ENCODE data around the gene ACSF3.

ACSF3 gene

DNA sequence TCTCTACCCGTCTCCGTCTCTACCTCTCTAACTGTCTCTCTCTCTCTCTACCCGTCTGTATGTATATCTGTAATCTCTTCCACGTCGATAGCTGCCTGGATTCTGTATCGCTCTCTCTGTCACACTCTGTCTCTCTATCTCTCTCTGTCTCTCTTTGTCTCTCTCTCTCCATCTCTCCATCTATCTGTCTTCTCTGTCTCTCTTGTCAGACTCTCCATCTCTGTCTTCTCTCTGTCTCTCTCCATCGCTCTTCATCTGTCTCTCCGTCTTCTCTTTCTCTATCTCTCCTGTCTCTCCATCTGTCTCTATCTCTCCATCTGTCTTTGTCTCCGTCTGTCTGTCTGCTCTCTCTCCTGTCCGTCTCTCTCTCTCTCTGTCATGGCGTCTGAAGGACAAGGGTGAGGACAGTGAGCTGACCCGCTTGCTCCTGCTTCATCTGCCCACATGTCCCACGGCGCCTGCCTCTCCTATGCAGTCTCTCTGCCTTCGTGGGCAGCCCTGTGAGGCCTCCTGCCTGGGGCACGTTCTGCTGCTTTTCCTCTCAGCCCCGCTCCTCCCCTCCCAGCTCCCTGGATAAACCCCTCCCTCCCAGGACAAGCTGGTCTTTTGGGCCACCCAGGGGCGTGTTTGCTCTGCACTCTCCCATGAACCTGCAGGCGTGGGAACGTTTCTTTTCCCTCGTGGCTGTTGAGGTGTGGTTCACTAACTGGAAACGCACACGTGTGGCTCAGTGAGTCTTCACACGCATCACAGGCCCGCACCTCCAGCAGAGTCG, 18.9 kb downstream of the ACSF3 start:
- no peak overlapping the region for H3K4me3 ChIP-seq (ENCODE audit: low read depth, low read length)
- no peak overlapping the region for H3K14ac ChIP-seq (ENCODE audit: low read length)
- no CpG with 5 or more reads among the region's 26 CpGs for WGBS (ENCODE audit: extremely low coverage, insufficient coverage, insufficient read length)
- peaks cover 28 to 51% of the 10 kb centered on the region in 2 experiments for H3K36me3 ChIP-seq (ENCODE audit: control insufficient read depth in 1 of 2, insufficient read depth in 2 of 2, low read length in 2 of 2)
- no peak overlapping the region for H3K9ac ChIP-seq (ENCODE audit: low read length)
- H3K27me3 ChIP-seq (ENCODE audit: insufficient read depth, low read length): no peaks in the 10 kb centered on the region
- H2BK120ac ChIP-seq (ENCODE audit: insufficient read depth, low read length, poor library complexity): no peak overlapping the region
- no peaks in the 10 kb centered on the region for H3K79me2 ChIP-seq (ENCODE audit: control insufficient read depth, insufficient read depth, low read length, poor library complexity)
- H3K27ac ChIP-seq (ENCODE audit: low read depth, low read length): no peak overlapping the region
- H3K4me2 ChIP-seq (ENCODE audit: low read length): no peak overlapping the region
- peak overlapping the region; percentile 9 for H4K91ac ChIP-seq (ENCODE audit: low read depth, low read length)
- no peak overlapping the region for H2AK5ac ChIP-seq (ENCODE audit: low read length)
- H2AFZ ChIP-seq (ENCODE audit: insufficient read depth, low read length, poor library complexity): no peak overlapping the region
- no peak overlapping the region for H2BK5ac ChIP-seq (ENCODE audit: low read depth, low read length, poor library complexity)
- H2BK12ac ChIP-seq (ENCODE audit: low read length): peak overlapping the region; percentile 23
- H3K79me1 ChIP-seq (ENCODE audit: low read length): peaks cover 9% of the 10 kb centered on the region
- H3K23ac ChIP-seq (ENCODE audit: low read length): no peak overlapping the region
- H4K12ac ChIP-seq (ENCODE audit: low read depth, low read length): no peak overlapping the region
- DNase-seq: no peak
- H3K18ac ChIP-seq (ENCODE audit: low read length): no peak overlapping the region
- peaks cover 2% of the 10 kb centered on the region for H3K9me3 ChIP-seq (ENCODE audit: insufficient read depth, low read depth, low read length)
- H4K8ac ChIP-seq (ENCODE audit: low read depth, low read length): no peak overlapping the region
- peaks cover 14 to 17% of the 10 kb centered on the region in 2 experiments for H3K4me1 ChIP-seq (ENCODE audit: control insufficient read depth in 1 of 2, insufficient read depth in 2 of 2, low read length in 2 of 2)
- H3K4ac ChIP-seq (ENCODE audit: low read depth, low read length): no peak overlapping the region

- no peak overlapping the region for H4K91ac ChIP-seq (ENCODE audit: low read depth, low read length)
- no peak overlapping the region for H3K27ac ChIP-seq (ENCODE audit: low read depth, low read length)
- H4K12ac ChIP-seq (ENCODE audit: low read depth, low read length): no peak overlapping the region
- no peak overlapping the region for H2AFZ ChIP-seq (ENCODE audit: insufficient read depth, low read length, poor library complexity)
- DNase-seq: no peak
- H2BK12ac ChIP-seq (ENCODE audit: low read length): peak overlapping the region; percentile 23
- H3K23ac ChIP-seq (ENCODE audit: low read length): no peak overlapping the region
- peaks cover 14 to 17% of the 10 kb centered on the region in 2 experiments for H3K4me1 ChIP-seq (ENCODE audit: control insufficient read depth in 1 of 2, insufficient read depth in 2 of 2, low read length in 2 of 2)
- H3K9me3 ChIP-seq (ENCODE audit: insufficient read depth, low read depth, low read length): peaks cover 2% of the 10 kb centered on the region
- H3K36me3 ChIP-seq (ENCODE audit: control insufficient read depth in 1 of 2, insufficient read depth in 2 of 2, low read length in 2 of 2): peaks cover 33 to 54% of the 10 kb centered on the region in 2 experiments
- no peak overlapping the region for H2AK5ac ChIP-seq (ENCODE audit: low read length)
- no peak overlapping the region for H4K8ac ChIP-seq (ENCODE audit: low read depth, low read length)
- H3K18ac ChIP-seq (ENCODE audit: low read length): no peak overlapping the region
- H3K27me3 ChIP-seq (ENCODE audit: insufficient read depth, low read length): no peaks in the 10 kb centered on the region
- H3K4me2 ChIP-seq (ENCODE audit: low read length): no peak overlapping the region
- no CpG with 5 or more reads among the region's 12 CpGs for WGBS (ENCODE audit: extremely low coverage, insufficient coverage, insufficient read length)
- H3K14ac ChIP-seq (ENCODE audit: low read length): no peak overlapping the region
- H2BK120ac ChIP-seq (ENCODE audit: insufficient read depth, low read length, poor library complexity): no peak overlapping the region
- H3K4me3 ChIP-seq (ENCODE audit: low read depth, low read length): no peak overlapping the region
- peaks cover 9% of the 10 kb centered on the region for H3K79me1 ChIP-seq (ENCODE audit: low read length)
- H2BK5ac ChIP-seq (ENCODE audit: low read depth, low read length, poor library complexity): no peak overlapping the region
- no peak overlapping the region for H3K9ac ChIP-seq (ENCODE audit: low read length)
- H3K79me2 ChIP-seq (ENCODE audit: control insufficient read depth, insufficient read depth, low read length, poor library complexity): no peaks in the 10 kb centered on the region
- H3K4ac ChIP-seq (ENCODE audit: low read depth, low read length): no peak overlapping the region
Observed at GRCh38 chr16:89113152-89113547, 19.5 kb downstream of the ACSF3 start.

GRCh38 chr16:89113661-89114060, 20.0 kb downstream of the ACSF3 start:
- no peaks in the 10 kb centered on the region for H3K79me2 ChIP-seq (ENCODE audit: control insufficient read depth, insufficient read depth, low read length, poor library complexity)

DNA sequence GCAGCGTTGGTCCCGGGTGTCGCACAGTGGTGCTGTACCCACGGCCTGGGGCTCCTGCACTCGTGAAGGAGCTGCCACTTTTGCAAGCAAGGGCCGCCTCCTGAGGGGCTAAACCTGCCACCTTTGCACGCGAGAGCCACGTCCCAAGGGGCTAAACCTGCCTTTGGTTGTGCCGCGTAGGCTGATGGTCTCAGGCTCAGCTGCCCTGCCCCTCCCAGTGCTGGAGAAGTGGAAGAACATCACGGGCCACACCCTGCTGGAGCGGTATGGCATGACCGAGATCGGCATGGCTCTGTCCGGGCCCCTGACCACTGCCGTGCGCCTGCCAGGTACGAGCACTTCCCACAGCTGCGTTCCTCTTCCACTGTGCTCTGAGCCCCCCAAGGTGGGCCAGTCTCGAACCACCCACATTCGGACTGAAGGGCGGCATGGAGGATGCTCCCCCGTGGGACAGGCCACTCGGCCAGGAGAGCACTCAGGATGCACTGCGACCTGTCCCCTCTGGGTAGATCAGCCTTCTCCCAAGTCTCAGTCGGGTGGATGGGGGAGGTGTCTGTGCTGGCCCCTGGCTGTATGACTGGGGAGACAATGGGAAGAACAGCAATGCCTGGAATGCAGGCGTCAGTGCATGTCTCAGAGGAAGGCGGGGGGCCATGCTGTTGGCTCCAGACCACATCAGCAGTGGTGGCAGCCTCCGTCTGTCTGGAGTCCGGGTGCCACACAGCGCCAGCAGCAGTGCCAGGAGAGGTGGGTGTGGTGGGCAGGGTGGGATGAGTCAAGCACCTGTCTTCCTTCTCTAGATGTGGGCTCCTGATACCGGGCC, 20.7 kb downstream of the ACSF3 start:
- H3K79me2 ChIP-seq (ENCODE audit: control insufficient read depth, insufficient read depth, low read length, poor library complexity): no peaks in the 10 kb centered on the region
- peaks cover 14 to 17% of the 10 kb centered on the region in 2 experiments for H3K4me1 ChIP-seq (ENCODE audit: control insufficient read depth in 1 of 2, insufficient read depth in 2 of 2, low read length in 2 of 2)
- H3K4me3 ChIP-seq (ENCODE audit: low read depth, low read length): no peak overlapping the region
- H3K23ac ChIP-seq (ENCODE audit: low read length): no peak overlapping the region
- peak overlapping the region; percentile 36 for H3K18ac ChIP-seq (ENCODE audit: low read length)
- H2BK5ac ChIP-seq (ENCODE audit: low read depth, low read length, poor library complexity): peak overlapping the region; percentile 10
- peaks cover 42 to 63% of the 10 kb centered on the region in 2 experiments for H3K36me3 ChIP-seq (ENCODE audit: control insufficient read depth in 1 of 2, insufficient read depth in 2 of 2, low read length in 2 of 2)
- H3K27ac ChIP-seq (ENCODE audit: low read depth, low read length): peak overlapping the region; percentile 16
- peak overlapping the region; percentile 47 for H2AK5ac ChIP-seq (ENCODE audit: low read length)
- DNase-seq: no peak
- peak overlapping the region; percentile 56 for H2BK12ac ChIP-seq (ENCODE audit: low read length)
- H3K9ac ChIP-seq (ENCODE audit: low read length): no peak overlapping the region
- H2AFZ ChIP-seq (ENCODE audit: insufficient read depth, low read length, poor library complexity): no peak overlapping the region
- no peak overlapping the region for H3K4ac ChIP-seq (ENCODE audit: low read depth, low read length)
- peak overlapping the region; percentile 49 for H3K14ac ChIP-seq (ENCODE audit: low read length)
- H2BK120ac ChIP-seq (ENCODE audit: insufficient read depth, low read length, poor library complexity): peak overlapping the region; percentile 18
- no CpG with 5 or more reads among the region's 33 CpGs for WGBS (ENCODE audit: extremely low coverage, insufficient coverage, insufficient read length)
- H4K12ac ChIP-seq (ENCODE audit: low read depth, low read length): peak overlapping the region; percentile 22
- no peak overlapping the region for H3K4me2 ChIP-seq (ENCODE audit: low read length)
- H4K91ac ChIP-seq (ENCODE audit: low read depth, low read length): peak overlapping the region; percentile 74
- peaks cover 9% of the 10 kb centered on the region for H3K79me1 ChIP-seq (ENCODE audit: low read length)
- peak overlapping the region; percentile 11 for H4K8ac ChIP-seq (ENCODE audit: low read depth, low read length)
- peaks cover 2% of the 10 kb centered on the region for H3K9me3 ChIP-seq (ENCODE audit: insufficient read depth, low read depth, low read length)
- H3K27me3 ChIP-seq (ENCODE audit: insufficient read depth, low read length): no peaks in the 10 kb centered on the region

More at GRCh38 chr16:89113661-89114060, 20.0 kb downstream of the ACSF3 start:
- H3K9me3 ChIP-seq (ENCODE audit: insufficient read depth, low read depth, low read length): peaks cover 2% of the 10 kb centered on the region
- no peak overlapping the region for H3K4ac ChIP-seq (ENCODE audit: low read depth, low read length)
- no peak overlapping the region for H3K4me2 ChIP-seq (ENCODE audit: low read length)
- no peak overlapping the region for H4K12ac ChIP-seq (ENCODE audit: low read depth, low read length)
- H3K14ac ChIP-seq (ENCODE audit: low read length): no peak overlapping the region
- peaks cover 9% of the 10 kb centered on the region for H3K79me1 ChIP-seq (ENCODE audit: low read length)
- no peak overlapping the region for H4K8ac ChIP-seq (ENCODE audit: low read depth, low read length)
- H3K27ac ChIP-seq (ENCODE audit: low read depth, low read length): no peak overlapping the region
- H3K36me3 ChIP-seq (ENCODE audit: control insufficient read depth in 1 of 2, insufficient read depth in 2 of 2, low read length in 2 of 2): peaks cover 37 to 58% of the 10 kb centered on the region in 2 experiments
- no peak overlapping the region for H4K91ac ChIP-seq (ENCODE audit: low read depth, low read length)
- H2AFZ ChIP-seq (ENCODE audit: insufficient read depth, low read length, poor library complexity): no peak overlapping the region
- H3K4me1 ChIP-seq (ENCODE audit: control insufficient read depth in 1 of 2, insufficient read depth in 2 of 2, low read length in 2 of 2): peaks cover 14 to 17% of the 10 kb centered on the region in 2 experiments
- no peak overlapping the region for H2BK120ac ChIP-seq (ENCODE audit: insufficient read depth, low read length, poor library complexity)
- H3K4me3 ChIP-seq (ENCODE audit: low read depth, low read length): no peak overlapping the region
- H2BK5ac ChIP-seq (ENCODE audit: low read depth, low read length, poor library complexity): no peak overlapping the region
- no peaks in the 10 kb centered on the region for H3K27me3 ChIP-seq (ENCODE audit: insufficient read depth, low read length)
- no peak overlapping the region for H3K18ac ChIP-seq (ENCODE audit: low read length)
- no peak for DNase-seq
- no peak overlapping the region for H3K9ac ChIP-seq (ENCODE audit: low read length)
- WGBS (ENCODE audit: extremely low coverage, insufficient coverage, insufficient read length): no CpG with 5 or more reads among the region's 27 CpGs
- H2BK12ac ChIP-seq (ENCODE audit: low read length): no peak overlapping the region
- no peak overlapping the region for H3K23ac ChIP-seq (ENCODE audit: low read length)
- H2AK5ac ChIP-seq (ENCODE audit: low read length): no peak overlapping the region
